Astrocyte of the hippocampus (primary cell): ENCODE measurements around the gene KPNA2.
"Not testable (repeated sequence)": the region's sequence is repeated elsewhere in the genome, so short reads cannot be mapped to it uniquely, and the experiment has no call there.

Experiments used
- DNase-seq: peaks from one replicate; pipeline ENCODE4 v3.0.0; 2011; ENCODE audit warnings: low read depth, low spot score

Gene KPNA2

DNA sequence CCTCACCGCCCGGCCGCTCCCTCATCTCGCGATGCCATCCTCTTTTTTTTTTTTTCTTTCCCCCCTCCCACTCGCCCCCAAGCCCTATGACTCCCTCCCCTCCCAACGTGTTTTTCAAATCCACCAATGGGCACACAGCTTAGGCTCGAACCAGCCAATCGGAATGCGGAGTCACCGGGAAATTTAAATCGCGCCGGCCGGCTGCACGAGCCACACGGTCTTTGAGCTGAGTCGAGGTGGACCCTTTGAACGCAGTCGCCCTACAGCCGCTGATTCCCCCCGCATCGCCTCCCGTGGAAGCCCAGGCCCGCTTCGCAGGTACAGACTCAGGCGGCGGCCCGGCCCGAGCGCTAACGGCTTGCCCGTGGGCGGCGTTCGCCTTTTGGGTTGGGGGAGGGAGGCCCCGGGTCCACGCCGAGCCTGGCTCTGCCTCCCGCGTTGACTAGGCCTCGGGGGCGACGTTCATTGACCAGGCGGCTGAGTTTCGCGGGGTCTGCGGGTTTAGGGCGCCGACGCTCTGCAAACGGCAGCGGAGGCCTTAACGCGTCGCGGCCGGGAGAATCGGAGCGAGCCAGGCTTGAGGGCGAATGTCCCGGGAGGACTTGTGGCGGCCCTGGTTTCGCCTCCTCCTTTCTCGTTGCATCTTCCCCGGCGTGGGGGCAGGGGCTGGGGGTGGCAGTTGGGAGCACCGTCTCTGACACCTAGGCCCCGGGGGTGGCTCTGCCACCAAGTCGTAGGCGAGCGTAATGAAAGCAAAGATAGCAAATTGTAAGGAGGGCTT lies at the start of gene KPNA2:
TSS of gene KPNA2 (plus strand) at position 213 of the 781 bp plus-strand sequence. CDS start 1,398 bp downstream, outside the sequence.
- peak; percentile 64 for DNase-seq

DNA sequence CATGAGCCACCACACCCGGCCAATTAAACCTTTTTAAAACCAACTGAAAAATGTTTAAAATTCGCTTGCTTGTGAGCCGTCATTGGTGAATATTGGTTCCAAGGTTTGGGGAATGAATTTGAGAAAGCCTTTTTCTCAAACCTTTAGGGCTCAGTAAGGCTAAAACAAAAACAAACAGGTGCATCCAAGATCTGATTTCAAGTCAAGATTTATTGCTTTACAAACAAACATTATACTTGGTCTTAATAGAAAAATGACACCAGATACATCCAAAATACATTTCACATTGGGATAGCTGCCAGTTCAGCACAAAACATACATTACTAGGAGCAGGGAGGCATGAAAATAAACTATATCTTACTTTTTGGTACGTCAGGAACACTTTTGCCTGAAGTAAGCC lies 44.6 kb upstream of the KPNA2 start:
- DNase-seq = no peak

DNA sequence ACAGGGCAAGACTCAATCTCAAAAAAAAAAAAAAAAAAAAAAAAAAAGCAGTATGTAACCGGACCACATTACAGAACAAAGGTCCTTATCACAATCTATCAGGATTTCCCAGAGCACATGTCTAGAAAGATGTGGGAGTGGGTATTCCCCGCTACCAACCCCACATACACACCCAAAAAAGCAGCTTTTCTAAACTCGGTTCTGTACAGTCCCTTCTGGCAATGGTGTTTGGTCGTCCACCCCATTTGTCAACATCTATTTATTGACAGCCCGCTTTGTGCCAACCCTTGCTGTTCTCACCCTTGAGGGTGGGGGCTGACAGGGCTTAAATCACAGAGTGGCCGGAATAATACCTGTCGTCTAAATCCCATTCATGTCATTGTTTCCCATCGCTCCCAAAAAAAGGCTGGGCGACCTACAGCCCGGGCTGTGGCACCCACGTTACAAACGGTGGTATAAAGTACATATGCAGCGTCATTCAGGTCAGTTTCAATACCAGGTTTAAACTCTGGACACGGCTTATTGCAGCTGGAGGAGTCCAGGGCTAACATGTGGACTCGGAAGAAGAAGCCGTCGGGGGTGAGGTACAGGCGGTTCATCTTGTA lies 42.9 kb upstream of the KPNA2 start:
- DNase-seq = peak; percentile 14

DNA sequence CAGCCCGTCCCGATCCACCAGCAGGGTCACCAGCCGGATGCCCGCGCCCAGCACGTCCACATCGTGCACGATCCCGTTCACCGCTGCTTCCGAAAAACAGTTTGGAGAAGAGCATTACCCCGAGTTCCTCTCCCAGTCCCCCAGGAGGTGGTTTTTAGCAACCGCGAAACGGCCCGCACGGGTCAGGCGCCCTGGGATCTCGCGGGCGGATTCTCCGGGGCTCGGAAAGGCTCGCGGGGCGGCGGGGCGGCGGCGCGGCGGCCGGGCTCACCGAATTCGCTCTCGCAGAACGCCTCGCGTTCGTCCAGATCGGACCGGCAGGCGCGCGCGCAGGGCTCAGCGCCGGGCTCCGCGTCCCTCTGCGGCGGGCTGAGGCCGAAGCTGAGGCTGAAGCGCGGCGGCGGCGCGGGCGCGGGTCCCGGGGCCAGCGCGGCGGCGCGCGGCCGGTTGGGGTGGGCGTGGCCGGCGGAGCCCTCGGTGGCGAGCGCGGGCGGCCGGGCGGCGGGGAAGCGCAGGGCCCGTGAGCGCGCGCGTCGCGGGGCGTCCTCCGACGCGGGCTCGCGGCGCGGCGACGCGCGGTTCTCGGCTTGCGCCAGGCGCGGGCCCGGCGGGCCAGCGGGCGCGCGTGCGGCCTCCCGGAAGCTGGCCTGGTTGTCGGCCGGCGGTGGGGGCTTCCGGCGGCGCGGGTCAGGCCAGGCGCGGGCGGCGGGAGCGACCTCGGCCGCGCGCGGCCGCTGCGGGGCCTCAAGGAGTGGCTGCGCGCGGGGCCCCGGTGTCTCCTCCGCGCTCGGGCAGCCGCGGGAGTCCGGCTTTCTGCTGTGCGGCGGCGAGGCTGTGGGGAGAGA lies 42.2 kb upstream of the KPNA2 start:
- peak; percentile 97 for DNase-seq

DNA sequence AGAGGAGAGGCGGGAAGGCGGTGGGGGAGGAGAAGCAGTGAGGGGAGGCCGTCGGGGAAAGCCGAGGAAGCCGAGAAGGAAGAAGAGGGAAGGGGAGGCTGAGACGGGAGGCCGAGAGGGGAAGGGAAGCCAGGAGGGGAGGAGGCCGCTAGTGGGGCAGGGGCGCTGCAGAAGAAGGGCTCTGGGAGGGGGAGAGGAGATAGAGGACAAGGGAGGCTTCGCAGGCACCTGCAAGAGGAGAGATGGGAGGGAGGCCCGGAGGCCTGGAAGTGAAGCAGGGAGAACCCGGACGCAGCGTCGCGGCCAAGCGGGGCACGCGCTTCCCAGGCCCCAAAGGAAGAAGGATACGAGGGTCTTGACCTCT lies 41.6 kb upstream of the KPNA2 start:
- no peak for DNase-seq

- DNase-seq = peak; percentile 69
Observed at GRCh38 chr17:67994817-67995569, 40.5 kb upstream of the KPNA2 start.

- peak; percentile 37 for DNase-seq
Observed at GRCh38 chr17:67995570-67996263, 39.8 kb upstream of the KPNA2 start.

GRCh38 chr17:67996301-67997171 lies 39.0 kb upstream of the KPNA2 start, which contains the start of gene C17orf58:
TSS of gene C17orf58 (minus strand) at chr17:67996469. CDS start at chr17:67996198, 271 bp downstream.
- DNase-seq = peak; percentile 11

DNA sequence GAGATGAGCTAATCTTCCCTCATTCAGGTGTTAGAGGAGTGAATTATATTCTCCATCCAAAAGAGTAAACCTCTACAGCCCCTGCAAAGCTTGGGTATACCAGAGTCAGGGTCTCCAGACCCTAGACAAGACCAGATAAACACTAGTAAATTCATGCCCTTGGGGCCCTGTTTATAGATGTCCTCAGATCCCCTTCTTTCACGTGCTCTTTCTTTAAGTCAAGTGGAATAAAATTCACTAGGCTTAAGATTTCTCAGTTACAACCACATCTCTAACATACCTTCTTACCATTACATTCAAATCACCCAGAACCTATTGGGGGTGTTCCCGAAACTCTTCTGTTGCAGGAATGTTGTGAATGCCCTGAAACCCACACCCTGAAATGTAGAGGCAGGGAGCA lies 37.1 kb upstream of the KPNA2 start:
- DNase-seq = no peak

GRCh38 chr17:67999291-67999911 lies 36.1 kb upstream of the KPNA2 start:
- peak; percentile 17 for DNase-seq

DNA sequence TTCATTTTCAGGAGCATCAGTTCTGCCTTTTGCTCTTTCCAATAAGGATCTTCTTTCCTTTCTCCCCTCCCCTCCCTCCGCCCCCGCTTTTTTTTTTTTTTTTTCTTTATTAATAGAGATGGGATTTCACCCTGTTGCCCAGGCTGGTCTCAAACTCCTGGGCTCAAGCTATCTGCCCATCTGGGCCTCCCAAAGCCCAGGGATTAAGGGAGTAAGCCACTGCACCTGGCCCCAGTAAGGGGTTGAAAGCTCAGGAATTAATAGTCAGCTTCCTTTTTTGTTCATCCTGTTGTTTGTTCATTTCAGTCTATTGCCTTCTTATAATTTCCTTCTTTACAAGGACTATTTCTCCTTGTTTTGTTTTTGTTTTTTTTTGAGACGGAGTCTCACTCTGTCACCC lies 31.3 kb upstream of the KPNA2 start:
- no peak for DNase-seq

DNA sequence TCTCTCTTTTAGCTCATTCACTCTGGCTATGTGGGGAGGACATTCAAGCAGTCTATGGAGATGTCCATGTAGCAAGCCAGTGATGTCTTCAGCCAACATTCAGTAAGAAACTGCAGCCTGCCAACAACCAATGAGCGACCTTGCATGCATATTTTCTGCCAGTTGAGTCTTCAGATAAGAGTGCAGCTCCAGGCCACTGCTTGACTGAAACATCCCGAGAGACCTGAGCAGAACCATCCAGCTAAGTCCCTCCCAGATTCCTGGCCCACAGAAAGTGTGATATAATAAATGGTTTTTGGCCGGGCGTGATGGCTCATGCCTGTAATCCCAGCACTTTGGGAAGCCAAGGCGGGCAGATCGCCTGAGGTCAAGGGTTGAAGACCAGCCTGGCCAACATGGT lies 28.7 kb upstream of the KPNA2 start:
- no peak for DNase-seq

GRCh38 chr17:68011199-68011665 lies 24.3 kb upstream of the KPNA2 start:
- DNase-seq = no peak

GRCh38 chr17:68013385-68013784 lies 22.1 kb upstream of the KPNA2 start:
- no peak for DNase-seq

GRCh38 chr17:68015081-68015723 lies 20.3 kb upstream of the KPNA2 start:
- DNase-seq = no peak

GRCh38 chr17:68016838-68017237 lies 18.7 kb upstream of the KPNA2 start:
- no peak for DNase-seq

DNA sequence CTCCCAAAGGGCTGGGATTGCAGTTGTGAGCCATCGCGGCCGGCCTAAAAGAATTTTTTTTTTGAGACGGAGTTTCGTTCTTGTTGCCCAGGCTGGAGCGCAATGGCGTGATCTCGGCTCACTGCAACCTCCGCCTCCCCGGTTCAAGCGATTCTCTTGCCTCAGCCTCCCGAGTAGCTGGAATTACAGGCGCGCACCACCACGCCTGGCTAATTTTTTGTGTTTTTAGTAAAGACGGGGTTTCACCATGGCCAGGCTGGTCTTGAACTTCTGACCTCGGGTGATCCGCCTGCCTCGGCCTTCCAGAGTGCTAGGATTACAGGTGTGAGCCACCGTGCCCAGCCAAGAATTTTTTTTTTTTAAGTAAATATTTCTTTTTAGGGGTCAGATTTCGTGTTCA lies 17.0 kb upstream of the KPNA2 start:
- DNase-seq = not testable (repeated sequence)

- DNase-seq = no peak
Observed at GRCh38 chr17:68019336-68019674, 16.2 kb upstream of the KPNA2 start.
